IMR-90 (cell line): ENCODE results near the gene ABHD15. TPM values are rescaled to one million over a fixed set of nuclear protein-coding genes. Genes with fewer than 3 reads are reported as not detected.
A peak's percentile ranks its signal among the peaks of the same experiment; 100 is the strongest.

Experiments used
- ATAC-seq: fragments of 200-7000 bp; cut with Tn5 transposase; 2 replicates; pipeline ENCODE4 v1.9.1; 2020; ENCODE audit warnings: low read depth, mild to moderate bottlenecking, moderate library complexity
- BruUV-seq: library from RNA; stranded (reverse); fragments of 400-500 nt; replicated peaks from 2 replicates; lab custom pipeline; 2021; lab: Mats Ljungman, UMichigan
- CTCF ChIA-PET: fragments of 300-600 bp; formaldehyde crosslinking; extraction: SDS; loops from one replicate; lab custom pipeline; 2021; ENCODE audit warnings: antibody characterized with exemption; lab: Yijun Ruan, JAX
- POLR2A ChIA-PET: fragments of 300-600 bp; sonication (Branson Sonifier 250); formaldehyde crosslinking; loops from one replicate; lab custom pipeline; 2022; ENCODE audit warnings: antibody characterized with exemption; ENCODE audit not compliant: unreplicated experiment; lab: Charles Lee
- DNase-seq: peaks from one replicate; pipeline ENCODE4 v3.0.0; 2013
- H2AFZ ChIP-seq: replicated peaks from 2 replicates; pipeline ENCODE3; 2013; ENCODE audit warnings: low read length, mild to moderate bottlenecking; ENCODE audit not compliant: poor library complexity
- H2AK5ac ChIP-seq: 2 replicates; pipeline ENCODE4 v1.6.1; 2013; ENCODE audit warnings: low read depth, low read length, inconsistent platforms
- H2AK9ac ChIP-seq: replicated peaks from 2 replicates; pipeline ENCODE3; 2013; ENCODE audit warnings: mild to moderate bottlenecking, low read depth, low read length, moderate library complexity; ENCODE audit not compliant: poor library complexity
- H2BK120ac ChIP-seq: 2 replicates; pipeline ENCODE4 v1.6.1; 2013; ENCODE audit warnings: low read depth, low read length, inconsistent platforms
- H2BK15ac ChIP-seq: 3 replicates; pipeline ENCODE4 v1.6.1; 2013; ENCODE audit warnings: low read depth, low read length, inconsistent platforms
- H2BK20ac ChIP-seq: 2 replicates; pipeline ENCODE4 v1.6.1; 2013; ENCODE audit warnings: low read depth, mild to moderate bottlenecking, inconsistent platforms, low read length, moderate library complexity
- H2BK5ac ChIP-seq: 2 replicates; pipeline ENCODE4 v1.6.1; 2013; ENCODE audit warnings: mild to moderate bottlenecking, low read depth, low read length, inconsistent platforms; ENCODE audit not compliant: poor library complexity, severe bottlenecking
- H3K14ac ChIP-seq: replicated peaks from 2 replicates; pipeline ENCODE4 v1.6.1; 2013; ENCODE audit warnings: low read depth, low read length, inconsistent platforms
- H3K18ac ChIP-seq: 2 replicates; pipeline ENCODE4 v1.6.1; 2013; ENCODE audit warnings: low read depth, low read length, control low read depth
- H3K23ac ChIP-seq: 2 replicates; pipeline ENCODE4 v1.6.1; 2013; ENCODE audit warnings: low read depth, low read length, inconsistent platforms
- H3K27ac ChIP-seq: 2 replicates; pipeline ENCODE4 v1.5.1; 2013; ENCODE audit warnings: mild to moderate bottlenecking, control low read depth, low read length; ENCODE audit not compliant: insufficient read depth
- H3K27me3 ChIP-seq: 2 replicates; pipeline ENCODE4 v1.6.1; 2013; ENCODE audit warnings: low read length; ENCODE audit not compliant: control insufficient read depth, insufficient read depth
- H3K36me3 ChIP-seq: 2 replicates; pipeline ENCODE4 v1.6.1; 2013; ENCODE audit warnings: low read length, mixed read lengths; ENCODE audit not compliant: control insufficient read depth, insufficient read depth
- H3K4ac ChIP-seq: 2 replicates; pipeline ENCODE4 v1.6.1; 2013; ENCODE audit warnings: low read depth, low read length, inconsistent platforms
- H3K4me1 ChIP-seq: 2 replicates; pipeline ENCODE4 v1.6.1; 2013; ENCODE audit warnings: low read length, mixed read lengths; ENCODE audit not compliant: control insufficient read depth, insufficient read depth
- H3K4me2 ChIP-seq: 2 replicates; pipeline ENCODE4 v1.6.1; 2013; ENCODE audit warnings: low read depth, mild to moderate bottlenecking, control low read depth, low read length, moderate library complexity
- H3K4me3 ChIP-seq: 2 replicates; pipeline ENCODE4 v1.5.1; 2013; ENCODE audit warnings: low read depth, mild to moderate bottlenecking, control low read depth, low read length, moderate library complexity; ENCODE audit not compliant: insufficient read depth
- H3K56ac ChIP-seq: 2 replicates; pipeline ENCODE4 v1.6.1; 2013; ENCODE audit warnings: low read length, inconsistent platforms; ENCODE audit not compliant: insufficient read depth; ENCODE audit errors: extremely low read depth
- H3K79me1 ChIP-seq, 2 experiments: 2 replicates each; pipeline ENCODE4 v1.6.1; 2013; ENCODE audit warnings: low read length in 2 of 2, inconsistent platforms in 1 of 2, low read depth in 1 of 2
- H3K9ac ChIP-seq: 2 replicates; pipeline ENCODE4 v1.6.1; 2013; ENCODE audit warnings: low read depth, low read length, control low read depth
- H3K9me1 ChIP-seq: 2 replicates; pipeline ENCODE4 v1.6.1; 2013; ENCODE audit warnings: low read length, inconsistent platforms; ENCODE audit not compliant: insufficient read depth
- H3K9me3 ChIP-seq: 2 replicates; pipeline ENCODE4 v1.6.1; 2013; ENCODE audit warnings: low read length; ENCODE audit not compliant: control insufficient read depth, insufficient read depth
- H4K20me1 ChIP-seq: 2 replicates; pipeline ENCODE4 v1.6.1; 2013; ENCODE audit warnings: low read length, inconsistent platforms; ENCODE audit not compliant: insufficient read depth
- H4K5ac ChIP-seq: 2 replicates; pipeline ENCODE4 v1.6.1; 2013; ENCODE audit warnings: mild to moderate bottlenecking, low read depth, low read length, control low read depth
- H4K8ac ChIP-seq, 2 experiments: 2 replicates each; pipeline ENCODE4 v1.6.1; 2013; ENCODE audit warnings: low read depth in 2 of 2, low read length in 2 of 2, control low read depth in 1 of 2, inconsistent platforms in 1 of 2
- H4K91ac ChIP-seq: 2 replicates; pipeline ENCODE4 v1.6.1; 2013; ENCODE audit warnings: low read depth, low read length, inconsistent platforms; ENCODE audit not compliant: insufficient read depth
- BHLHE40 ChIP-seq: fragments of 150-350 bp; IDR thresholded peaks from 2 replicates; pipeline ENCODE4 v1.6.1; 2016; ENCODE audit warnings: mild to moderate bottlenecking, low read depth, low read length
- CEBPB ChIP-seq: IDR thresholded peaks from 2 replicates; pipeline ENCODE4 v1.6.1; 2012; ENCODE audit warnings: low read depth, low read length, improper control_type of control experiment
- CHD1 ChIP-seq: IDR thresholded peaks from 2 replicates; pipeline ENCODE4 v1.6.1; 2012; ENCODE audit warnings: low read depth, low read length, improper control_type of control experiment
- CTCF ChIP-seq: conservative IDR thresholded peaks from 2 replicates; pipeline ENCODE4 v1.5.1; 2012; ENCODE audit warnings: mild to moderate bottlenecking, low read depth, low read length, improper control_type of control experiment
- ELK1 ChIP-seq: fragments of 150-350 bp; IDR thresholded peaks from 2 replicates; pipeline ENCODE4 v1.6.1; 2016; ENCODE audit warnings: low read depth, mild to moderate bottlenecking, low read length, moderate library complexity, borderline replicate concordance
- FOS ChIP-seq: fragments of 150-350 bp; IDR thresholded peaks from 2 replicates; pipeline ENCODE4 v1.6.1; 2016; ENCODE audit warnings: low read depth, low read length
- MAFK ChIP-seq: IDR thresholded peaks from 2 replicates; pipeline ENCODE4 v1.6.1; 2012; ENCODE audit warnings: low read depth, low read length, improper control_type of control experiment
- MXI1 ChIP-seq: IDR thresholded peaks from 2 replicates; pipeline ENCODE4 v1.6.1; 2012; ENCODE audit warnings: low read depth, mild to moderate bottlenecking, low read length, moderate library complexity, borderline replicate concordance
- NFE2L2 ChIP-seq: fragments of 150-350 bp; IDR thresholded peaks from 2 replicates; pipeline ENCODE4 v1.6.1; 2016; ENCODE audit warnings: low read depth, mild to moderate bottlenecking, low read length
- POLR2A ChIP-seq: IDR thresholded peaks from 2 replicates; pipeline ENCODE4 v1.6.1; 2012; ENCODE audit warnings: mild to moderate bottlenecking, low read depth, low read length
- RAD21 ChIP-seq: IDR thresholded peaks from 2 replicates; pipeline ENCODE4 v1.6.1; 2012; ENCODE audit warnings: low read length, improper control_type of control experiment
- RCOR1 ChIP-seq: IDR thresholded peaks from 2 replicates; pipeline ENCODE4 v1.6.1; 2012; ENCODE audit warnings: mild to moderate bottlenecking, low read length, improper control_type of control experiment; ENCODE audit not compliant: insufficient replicate concordance
- RFX5 ChIP-seq: IDR thresholded peaks from 2 replicates; pipeline ENCODE4 v1.8.0; 2012; ENCODE audit warnings: low read depth, mild to moderate bottlenecking, low read length, moderate library complexity
- SMC3 ChIP-seq: fragments of 150-350 bp; IDR thresholded peaks from 2 replicates; pipeline ENCODE4 v1.6.1; 2016; ENCODE audit warnings: low read depth, mild to moderate bottlenecking, antibody characterized with exemption, low read length, moderate library complexity
- USF2 ChIP-seq: fragments of 150-350 bp; IDR thresholded peaks from 2 replicates; pipeline ENCODE4 v1.6.1; 2017; ENCODE audit warnings: mild to moderate bottlenecking, antibody characterized with exemption, low read length, low read depth
- WGBS, 2 experiments: methylation state at CpG; one replicate each; pipeline versions ENCODE4 v1.1.5 to v1.1.7; 2013; ENCODE audit warnings: missing lambda C conversion rate in 2 of 2; ENCODE audit not compliant: insufficient read length in 1 of 2; ENCODE audit errors: extremely low coverage in 2 of 2; 5-methylcytosine and 5-hydroxymethylcytosine counted together
- dilution Hi-C: fragments of 300-500 bp; cut with HindIII; formaldehyde crosslinking; loops from one replicate; pipeline ENCODE4 v1.14.3; 2018; ENCODE audit warnings: low sequenced_read_pairs; ENCODE audit not compliant: unreplicated experiment
- in situ Hi-C: fragments of 300-500 bp; cut with MboI; formaldehyde crosslinking; loops from 3 replicates; pipeline ENCODE4 v1.14.3; 2019; ENCODE audit warnings: low sequenced_read_pairs, inconsistent platforms, mixed read lengths
- intact Hi-C: fragments of 100-400 bp; cut with micrococcal nuclease; formaldehyde crosslinking; loops from 2 replicates; pipeline ENCODE4 v1.10.0; 2022
- polyA plus RNA-seq, 3 experiments: library from polyadenylated mRNA; depleted of rRNA; stranded (reverse); fragments of >200 nt; gene quantifications; 2 replicates each; pipeline ENCODE4 v1.2.3, GENCODE V29; 2012; ENCODE audit warnings: low replicate concordance in 1 of 3
- total RNA-seq: library from RNA; depleted of rRNA; stranded (reverse); fragments of >200 nt; gene quantifications from 2 replicates; pipeline ENCODE4 v1.2.3, GENCODE V29; 2012

The ABHD15 gene
- total and polyA plus RNA-seq, 2 of the 4 experiments (the other 2 are of a cell fraction): 3.2 to 4.6 TPM

- peaks cover 2% of the 10 kb centered on the region; the same call in 1 of the 2 replicates for H3K27me3 ChIP-seq
- H3K4me1 ChIP-seq: peaks cover 24% of the 10 kb centered on the region
- peak; percentile 49 for DNase-seq
- H3K27ac ChIP-seq: no peak overlapping the region
- in situ Hi-C loops: no loop called here
- H2BK15ac ChIP-seq: no peak overlapping the region
- no peak for ATAC-seq
- no peak overlapping the region for H2BK5ac ChIP-seq
- no peaks in the 10 kb centered on the region for H3K9me1 ChIP-seq
- H4K8ac ChIP-seq: no peak overlapping the region
- no peak overlapping the region for H2BK120ac ChIP-seq
- no peak overlapping the region for H2AK5ac ChIP-seq
- H3K4me2 ChIP-seq: no peak overlapping the region
- H3K36me3 ChIP-seq: no peaks in the 10 kb centered on the region
- 40% methylated on average over 1 of the region's 7 CpGs; no CpG with 5 or more reads in 1 of the 2 experiments for WGBS, 2 experiments
- no peaks in the 10 kb centered on the region for H3K9me3 ChIP-seq
- no peak overlapping the region for H2AFZ ChIP-seq
- no peak overlapping the region for H4K5ac ChIP-seq
- H3K4ac ChIP-seq: no peak overlapping the region
- BruUV-seq: no TSS peak
- dilution Hi-C loops: no loop called here
- intact Hi-C loops: no loop called here
- peaks cover 0 to 16% of the 10 kb centered on the region in 2 experiments for H3K79me1 ChIP-seq
- H3K18ac ChIP-seq: no peak overlapping the region
- no peak overlapping the region for H2BK20ac ChIP-seq
- no peak overlapping the region for H3K23ac ChIP-seq
- H4K91ac ChIP-seq: no peak overlapping the region
- peaks cover 36% of the 10 kb centered on the region for H4K20me1 ChIP-seq
- no peak overlapping the region for H3K14ac ChIP-seq
- no peak overlapping the region for H3K4me3 ChIP-seq
- no peak overlapping the region for H3K9ac ChIP-seq
- ChIA-PET POLR2A (interaction anchor here (0.6 kb wide), 1 partner anchor 639 kb away, joined by 3 read pairs; no protein-coding TSS in a partner anchor), CTCF (interaction anchor here (1.2 kb wide), 1 partner anchor 22 kb away, joined by 3 read pairs; no protein-coding TSS in a partner anchor)
- no peak overlapping the region for H2AK9ac ChIP-seq
- no peak overlapping the region for H3K56ac ChIP-seq
- TF ChIP-seq MXI1 (no peak), POLR2A (no peak), NFE2L2 (no peak), BHLHE40 (no peak; the same call in 1 of the 2 replicates), MAFK (no peak), SMC3 (no peak), CHD1 (no peak), CEBPB (no peak), RFX5 (no peak), RCOR1 (no peak), ELK1 (no peak), RAD21 (no peak), USF2 (no peak), CTCF (no peak), FOS (no peak)
These were observed 28.5 kb upstream of the ABHD15 start for GRCh38 chr17:29595107-29595942.
